Hepatocyte (in vitro differentiated cells): ENCODE measurements around the gene BRIP1. TPM values are rescaled to one million over a fixed set of nuclear protein-coding genes. Genes with fewer than 3 reads are reported as not detected.

Experiments used
- DNase-seq: peaks from one replicate; pipeline ENCODE4 v3.0.0-alpha.2; 2016; ENCODE audit warnings: low spot score
- H2AFZ ChIP-seq: fragments of 200-600 bp; sonication (generic); 2 replicates; pipeline ENCODE4 v1.6.0; 2016; ENCODE audit warnings: antibody characterized with exemption, mild to moderate bottlenecking
- H3K27ac ChIP-seq: fragments of 200-600 bp; sonication (generic); 2 replicates; pipeline ENCODE4 v1.5.1; 2016; ENCODE audit warnings: mild to moderate bottlenecking
- H3K27me3 ChIP-seq: fragments of 200-600 bp; sonication (generic); 2 replicates; pipeline ENCODE4 v1.6.1; 2016
- H3K36me3 ChIP-seq: fragments of 200-600 bp; sonication (generic); replicated peaks from 2 replicates; pipeline ENCODE4 v1.5.1; 2016; ENCODE audit warnings: low read depth; ENCODE audit not compliant: insufficient read depth
- H3K4me1 ChIP-seq: fragments of 200-600 bp; sonication (generic); 2 replicates; pipeline ENCODE4 v1.5.1; 2016; ENCODE audit warnings: mild to moderate bottlenecking, moderate library complexity; ENCODE audit not compliant: insufficient read depth
- H3K4me2 ChIP-seq: fragments of 200-600 bp; sonication (generic); 2 replicates; pipeline ENCODE4 v1.6.0; 2016
- H3K4me3 ChIP-seq: fragments of 200-600 bp; sonication (generic); 2 replicates; pipeline ENCODE4 v1.5.1; 2016; ENCODE audit warnings: mild to moderate bottlenecking
- H3K79me2 ChIP-seq: fragments of 200-600 bp; sonication (generic); 2 replicates; pipeline ENCODE4 v1.6.0; 2017; ENCODE audit warnings: mild to moderate bottlenecking
- H3K9me2 ChIP-seq: fragments of 200-600 bp; sonication (generic); replicated peaks from 2 replicates; pipeline ENCODE4 v1.6.0; 2017; ENCODE audit warnings: mild to moderate bottlenecking; ENCODE audit not compliant: insufficient read depth
- H3K9me3 ChIP-seq: fragments of 200-600 bp; sonication (generic); 2 replicates; pipeline ENCODE4 v1.5.1; 2016; ENCODE audit warnings: low read depth, mild to moderate bottlenecking
- H4K20me1 ChIP-seq: fragments of 200-600 bp; sonication (generic); 2 replicates; pipeline ENCODE4 v1.6.0; 2016; ENCODE audit warnings: mild to moderate bottlenecking; ENCODE audit not compliant: insufficient read depth, poor library complexity, severe bottlenecking
- CTCF ChIP-seq: fragments of 200-600 bp; sonication (generic); IDR thresholded peaks from 2 replicates; pipeline ENCODE4 v1.5.1; 2016; ENCODE audit warnings: antibody characterized with exemption, mild to moderate bottlenecking; ENCODE audit not compliant: poor library complexity
- EZH2 ChIP-seq: fragments of 200-600 bp; sonication (generic); IDR thresholded peaks from 2 replicates; pipeline ENCODE4 v1.6.1; 2016; ENCODE audit warnings: antibody characterized with exemption, mild to moderate bottlenecking, borderline replicate concordance
- EZH2phosphoT487 ChIP-seq: fragments of 200-600 bp; sonication (generic); IDR thresholded peaks from one replicate; pipeline ENCODE4 v1.6.1; 2018; ENCODE audit warnings: antibody characterized with exemption, mild to moderate bottlenecking, low read depth, moderate library complexity; ENCODE audit not compliant: unreplicated experiment, severe bottlenecking
- WGBS: methylation state at CpG from one replicate; pipeline ENCODE4 v1.1.6; 2016; ENCODE audit warnings: low lambda C conversion rate; ENCODE audit errors: missing lambda C conversion rate; 5-methylcytosine and 5-hydroxymethylcytosine counted together
- polyA plus RNA-seq: library from polyadenylated mRNA; unstranded; fragments of >200 nt; fragmentation: Nextera tagmentation; extraction: Ambion mirVana; gene quantifications from 2 replicates; pipeline ENCODE4 v1.2.1, GENCODE V29; 2016
- total RNA-seq: library from RNA; depleted of rRNA; stranded (reverse); fragments of >200 nt; gene quantifications from 2 replicates; pipeline ENCODE4 v1.2.3, GENCODE V29; 2014

Gene BRIP1
- total and polyA plus RNA-seq, 2 experiments from 2014 or later = 0.50 to 4.0 TPM

- no peaks in the 10 kb centered on the region for H3K9me2 ChIP-seq
- no peaks in the 10 kb centered on the region for H3K79me2 ChIP-seq
- WGBS = 99% methylated on average over 3 of the region's 3 CpGs
Measured at GRCh38 chr17:61749823-61750404, 113.4 kb downstream of the BRIP1 start.

DNA sequence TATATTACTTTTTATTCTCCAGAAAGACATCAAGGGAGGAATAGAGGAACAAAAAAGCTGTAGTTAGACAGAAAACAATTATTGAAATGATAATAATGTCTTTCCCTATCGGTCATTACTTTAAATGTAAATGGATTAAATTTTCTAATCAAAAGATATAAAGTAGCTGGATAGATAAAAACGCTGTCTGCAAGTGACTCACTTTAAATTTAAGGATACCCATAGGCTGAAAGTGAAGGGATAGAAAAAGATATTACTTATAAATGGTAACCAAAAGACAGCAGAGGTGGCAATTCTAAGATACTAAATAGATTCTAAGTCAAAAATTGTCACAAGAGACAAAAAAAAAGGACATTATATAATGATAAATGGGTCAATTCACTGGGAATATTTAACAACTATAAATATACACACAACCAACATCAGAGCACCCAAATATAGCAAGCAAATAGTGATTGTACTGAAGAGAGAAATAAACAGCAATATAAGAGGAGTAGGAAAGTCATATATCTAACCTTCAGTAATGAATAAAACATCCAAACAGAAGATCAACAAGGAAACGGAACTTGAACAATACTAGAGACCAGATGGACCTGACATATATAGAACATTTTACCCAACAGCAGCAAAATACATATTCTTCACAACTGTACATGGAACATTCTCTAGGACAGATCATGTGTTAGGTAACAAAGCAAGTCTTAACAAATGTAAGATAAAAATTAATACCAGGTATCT is 116.9 kb downstream of the BRIP1 start:
- DNase-seq = no peak
- H3K9me2 ChIP-seq = no peaks in the 10 kb centered on the region
- H3K79me2 ChIP-seq = no peaks in the 10 kb centered on the region
- no peaks in the 10 kb centered on the region for H3K27me3 ChIP-seq
- no peak overlapping the region for H3K27ac ChIP-seq
- H3K9me3 ChIP-seq = no peaks in the 10 kb centered on the region
- no peak overlapping the region for H3K4me3 ChIP-seq
- no peak for TF ChIP-seq CTCF
- H4K20me1 ChIP-seq = no peaks in the 10 kb centered on the region
- H3K4me1 ChIP-seq = no peaks in the 10 kb centered on the region
- 96% methylated on average over 3 of the region's 3 CpGs for WGBS
- no peak overlapping the region for H3K4me2 ChIP-seq
- H3K36me3 ChIP-seq = no peaks in the 10 kb centered on the region
- no peak overlapping the region for H2AFZ ChIP-seq

More at GRCh38 chr17:61749823-61750404, 113.4 kb downstream of the BRIP1 start:
- no peak overlapping the region for H3K27ac ChIP-seq
- no peak overlapping the region for H3K4me3 ChIP-seq
- H3K9me3 ChIP-seq = no peaks in the 10 kb centered on the region
- H3K36me3 ChIP-seq = no peaks in the 10 kb centered on the region
- no peaks in the 10 kb centered on the region for H3K27me3 ChIP-seq
- TF ChIP-seq EZH2 (no peak), EZH2phosphoT487 (no peak), CTCF (no peak)
- H4K20me1 ChIP-seq = no peaks in the 10 kb centered on the region
- no peak overlapping the region for H3K4me2 ChIP-seq
- DNase-seq = no peak
- H3K4me1 ChIP-seq = no peaks in the 10 kb centered on the region
- no peak overlapping the region for H2AFZ ChIP-seq

DNA sequence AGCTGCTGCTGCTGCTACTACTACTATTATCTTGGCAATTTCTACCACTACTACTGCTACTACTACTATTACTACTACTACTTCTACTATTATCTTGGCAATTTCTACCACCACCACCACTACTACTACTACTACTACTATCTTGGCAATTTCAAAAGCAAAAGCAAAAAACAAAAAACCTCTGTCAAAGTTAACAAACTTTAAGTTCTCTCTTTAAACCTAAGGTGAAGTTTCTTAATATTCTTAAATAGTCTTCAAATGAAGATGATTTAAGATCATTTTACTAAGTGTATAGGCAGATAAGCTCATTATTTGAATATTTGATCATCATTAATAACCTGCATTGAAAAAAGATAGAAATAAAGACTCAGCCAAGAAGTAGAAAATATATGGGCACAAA is 118.5 kb downstream of the BRIP1 start:
- no peak for DNase-seq
- Histone ChIP-seq H3K4me3 (no peak overlapping the region), H3K79me2 (no peaks in the 10 kb centered on the region), H2AFZ (no peak overlapping the region), H3K36me3 (no peaks in the 10 kb centered on the region), H3K9me2 (no peaks in the 10 kb centered on the region), H3K27me3 (no peaks in the 10 kb centered on the region), H3K27ac (no peak overlapping the region), H3K4me2 (no peak overlapping the region), H3K9me3 (no peaks in the 10 kb centered on the region), H4K20me1 (no peaks in the 10 kb centered on the region), H3K4me1 (no peaks in the 10 kb centered on the region)
- TF ChIP-seq CTCF (no peak), EZH2phosphoT487 (no peak), EZH2 (no peak)
